NCI-H345 treated with DMSO at 0.1 percent for 48 hours (cell line): ENCODE data around the gene ESRRG.

ENCODE experiments used
- DNase-seq: peaks from one replicate; lab custom pipeline; 2025; ENCODE audit not compliant: unreplicated experiment; lab: John Stamatoyannopoulos, UW

ESRRG gene

GRCh38 chr1:216523043-216523442 lies 200.2 kb downstream of the ESRRG start:
- DNase-seq: no peak

- no peak for DNase-seq
These were observed 201.8 kb downstream of the ESRRG start for GRCh38 chr1:216521477-216521876.

- no peak for DNase-seq
These were observed 204.2 kb downstream of the ESRRG start for GRCh38 chr1:216518844-216519627.

- no peak for DNase-seq
These were observed 220.6 kb downstream of the ESRRG start for GRCh38 chr1:216502528-216503162.

- DNase-seq: no peak
These were observed 222.8 kb downstream of the ESRRG start for GRCh38 chr1:216500273-216500967.

- no peak for DNase-seq
These were observed 223.5 kb downstream of the ESRRG start for GRCh38 chr1:216499581-216500272.

GRCh38 chr1:216498277-216498676 lies 225.0 kb downstream of the ESRRG start:
- DNase-seq: no peak

GRCh38 chr1:216485042-216485441 lies 238.2 kb downstream of the ESRRG start:
- DNase-seq: no peak

- no peak for DNase-seq
These were observed 239.4 kb downstream of the ESRRG start for GRCh38 chr1:216483672-216484401.

- no peak for DNase-seq
These were observed 240.6 kb downstream of the ESRRG start for GRCh38 chr1:216482620-216483019.

- DNase-seq: no peak
These were observed 245.0 kb downstream of the ESRRG start for GRCh38 chr1:216478238-216478637.

- DNase-seq: no peak
These were observed 246.9 kb downstream of the ESRRG start for GRCh38 chr1:216476341-216476740.

- DNase-seq: no peak
These were observed 247.5 kb downstream of the ESRRG start for GRCh38 chr1:216475659-216476276.

GRCh38 chr1:216466162-216466801 lies 256.9 kb downstream of the ESRRG start:
- DNase-seq: no peak

- no peak for DNase-seq
These were observed 258.7 kb downstream of the ESRRG start for GRCh38 chr1:216464489-216464888.

GRCh38 chr1:216462066-216462775 lies 261.0 kb downstream of the ESRRG start:
- DNase-seq: no peak

GRCh38 chr1:216461466-216461865 lies 261.8 kb downstream of the ESRRG start:
- DNase-seq: no peak

- no peak for DNase-seq
These were observed 263.5 kb downstream of the ESRRG start for GRCh38 chr1:216459651-216460207.

- no peak for DNase-seq
These were observed 264.4 kb downstream of the ESRRG start for GRCh38 chr1:216458812-216459211.
